Activated T-helper 2 cell treated with anti-CD3 and anti-CD28 coated beads, Interferon-gamma antibody, Interleukin-2, Interleukin-4, amounts not matched to agents 10 μg/mL and 5 μg/mL and 100 μg/mL, durations not matched to agents 14 hours and 24 hours and 36 hours (primary cell): ENCODE measurements around the gene SLCO2B1. TPM values are rescaled to one million over a fixed set of nuclear protein-coding genes. Genes with fewer than 3 reads are reported as not detected.

Experiments
- DNase-seq: peaks from one replicate; pipeline ENCODE4 v3.0.0; 2021; ENCODE audit warnings: low spot score
- H3K27ac Mint-ChIP-seq: one replicate; pipeline ENCODE4 v1.8.0; 2021; ENCODE audit warnings: mixed read lengths
- H3K27me3 Mint-ChIP-seq: one replicate; pipeline ENCODE4 v1.8.0; 2021; ENCODE audit warnings: low read depth, mixed read lengths
- H3K36me3 Mint-ChIP-seq: one replicate; pipeline ENCODE4 v1.8.0; 2021; ENCODE audit warnings: low read depth, mixed read lengths
- H3K4me1 Mint-ChIP-seq: one replicate; pipeline ENCODE4 v1.8.0; 2021; ENCODE audit warnings: low read depth, mixed read lengths
- H3K4me3 Mint-ChIP-seq: one replicate; pipeline ENCODE4 v1.8.0; 2021; ENCODE audit warnings: low read depth, mild to moderate bottlenecking, moderate library complexity, mixed read lengths
- H3K9me3 Mint-ChIP-seq: one replicate; pipeline ENCODE4 v1.8.0; 2021; ENCODE audit warnings: mixed read lengths
- intact Hi-C: fragments of 100-400 bp; cut with micrococcal nuclease; formaldehyde crosslinking; loops from one replicate; pipeline ENCODE4 v1.15.1; 2023
- total RNA-seq: library from RNA; stranded (reverse); gene quantifications from 2 replicates; pipeline ENCODE4 v1.2.3, GENCODE V29; 2022

Gene SLCO2B1
- total RNA-seq, 1 donor from 2014 or later, result not detected

- Mint-ChIP-seq H3K9me3 (no peaks in the 10 kb centered on the region), H3K36me3 (no peaks in the 10 kb centered on the region), H3K4me3 (no peak overlapping the region), H3K4me1 (no peaks in the 10 kb centered on the region), H3K27me3 (peaks cover 4% of the 10 kb centered on the region), H3K27ac (no peak overlapping the region)
- DNase-seq, result no peak
- intact Hi-C loops, result no loop called here
Measured at GRCh38 chr11:75194147-75194546, 43.2 kb downstream of the SLCO2B1 start.

GRCh38 chr11:75195167-75195962 lies 44.5 kb downstream of the SLCO2B1 start:
- H3K4me3 Mint-ChIP-seq, result no peak overlapping the region
- peaks cover 5% of the 10 kb centered on the region for H3K27me3 Mint-ChIP-seq

GRCh38 chr11:75196426-75196825 lies 45.5 kb downstream of the SLCO2B1 start:
- no peak for DNase-seq
- peaks cover 5% of the 10 kb centered on the region for H3K27me3 Mint-ChIP-seq
- no peak overlapping the region for H3K4me3 Mint-ChIP-seq
- no peaks in the 10 kb centered on the region for H3K36me3 Mint-ChIP-seq
- H3K27ac Mint-ChIP-seq, result no peak overlapping the region
- H3K9me3 Mint-ChIP-seq, result no peaks in the 10 kb centered on the region
- intact Hi-C loops, result no loop called here
- no peaks in the 10 kb centered on the region for H3K4me1 Mint-ChIP-seq

More at GRCh38 chr11:75195167-75195962, 44.5 kb downstream of the SLCO2B1 start:
- H3K4me1 Mint-ChIP-seq, result no peaks in the 10 kb centered on the region
- H3K9me3 Mint-ChIP-seq, result no peaks in the 10 kb centered on the region
- no peak for DNase-seq
- H3K36me3 Mint-ChIP-seq, result no peaks in the 10 kb centered on the region
- H3K27ac Mint-ChIP-seq, result no peak overlapping the region
- intact Hi-C loops, result no loop called here

- intact Hi-C loops, result no loop called here
- no peaks in the 10 kb centered on the region for H3K4me1 Mint-ChIP-seq
- H3K27me3 Mint-ChIP-seq, result peaks cover 11% of the 10 kb centered on the region
- no peak for DNase-seq
- no peaks in the 10 kb centered on the region for H3K36me3 Mint-ChIP-seq
- H3K27ac Mint-ChIP-seq, result no peak overlapping the region
- no peak overlapping the region for H3K4me3 Mint-ChIP-seq
- no peaks in the 10 kb centered on the region for H3K9me3 Mint-ChIP-seq
Measured at GRCh38 chr11:75197512-75198277, 46.8 kb downstream of the SLCO2B1 start.

DNA sequence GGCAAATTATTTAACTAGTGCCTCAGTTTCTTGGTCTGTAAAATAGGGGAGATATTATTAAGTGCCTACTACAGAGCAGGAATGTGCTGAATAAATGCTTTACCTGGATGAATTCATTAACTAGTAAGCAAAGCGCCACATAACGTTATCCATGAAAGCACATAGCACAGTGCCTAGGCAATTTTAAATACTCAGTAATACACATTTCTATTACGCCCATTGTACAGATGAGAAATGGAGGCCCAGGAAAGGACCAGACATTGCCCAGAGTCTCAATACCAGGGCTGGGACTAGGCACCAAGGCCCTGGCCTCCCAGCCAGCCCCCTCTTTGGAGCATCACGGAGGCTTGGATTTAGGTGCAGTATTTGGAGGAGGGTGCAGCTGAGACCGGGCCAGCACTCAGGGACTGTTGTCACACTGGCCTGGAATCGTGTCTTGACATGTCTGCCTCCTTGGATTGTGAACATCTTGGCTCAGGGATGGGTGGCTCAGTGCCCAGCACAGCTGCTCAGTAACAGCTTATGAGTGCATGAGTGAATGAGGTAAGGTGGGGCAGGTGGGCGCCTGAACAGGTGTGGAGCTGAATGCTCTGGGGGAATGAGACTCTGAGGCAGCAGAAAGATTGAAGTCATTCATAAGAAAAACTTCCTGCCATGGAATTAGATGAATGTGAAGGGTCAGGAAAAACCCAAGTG lies 47.5 kb downstream of the SLCO2B1 start:
- no peaks in the 10 kb centered on the region for H3K9me3 Mint-ChIP-seq
- H3K27me3 Mint-ChIP-seq, result peaks cover 11% of the 10 kb centered on the region
- no peak for DNase-seq
- H3K36me3 Mint-ChIP-seq, result no peaks in the 10 kb centered on the region
- H3K4me1 Mint-ChIP-seq, result no peaks in the 10 kb centered on the region
- no peak overlapping the region for H3K27ac Mint-ChIP-seq
- intact Hi-C loops, result no loop called here
- no peak overlapping the region for H3K4me3 Mint-ChIP-seq

- H3K36me3 Mint-ChIP-seq, result no peaks in the 10 kb centered on the region
- intact Hi-C loops, result no loop called here
- DNase-seq, result no peak
- H3K27me3 Mint-ChIP-seq, result peaks cover 11% of the 10 kb centered on the region
- H3K4me3 Mint-ChIP-seq, result no peak overlapping the region
- no peaks in the 10 kb centered on the region for H3K9me3 Mint-ChIP-seq
- H3K27ac Mint-ChIP-seq, result no peak overlapping the region
- no peaks in the 10 kb centered on the region for H3K4me1 Mint-ChIP-seq
Measured at GRCh38 chr11:75199412-75199955, 48.6 kb downstream of the SLCO2B1 start.

DNA sequence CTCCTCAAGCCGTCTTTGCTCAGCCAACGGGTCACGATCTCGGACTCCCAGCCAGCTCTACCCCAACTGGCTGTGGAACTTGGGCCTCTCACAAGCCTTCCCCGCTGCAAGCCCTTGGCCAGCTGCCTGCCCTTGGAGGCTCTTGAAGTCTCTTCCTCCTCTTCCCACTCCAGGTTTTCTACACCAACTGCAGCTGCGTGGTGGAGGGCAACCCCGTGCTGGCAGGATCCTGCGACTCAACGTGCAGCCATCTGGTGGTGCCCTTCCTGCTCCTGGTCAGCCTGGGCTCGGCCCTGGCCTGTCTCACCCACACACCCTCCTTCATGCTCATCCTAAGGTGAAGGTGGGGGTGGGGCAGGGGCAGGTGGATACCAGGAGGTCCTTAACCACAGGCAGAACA lies 49.1 kb downstream of the SLCO2B1 start:
- no peak for DNase-seq
- no peaks in the 10 kb centered on the region for H3K9me3 Mint-ChIP-seq
- no peak overlapping the region for H3K4me3 Mint-ChIP-seq
- intact Hi-C loops, result no loop called here
- H3K27ac Mint-ChIP-seq, result no peak overlapping the region
- H3K27me3 Mint-ChIP-seq, result peaks cover 11% of the 10 kb centered on the region
- no peaks in the 10 kb centered on the region for H3K36me3 Mint-ChIP-seq
- H3K4me1 Mint-ChIP-seq, result no peaks in the 10 kb centered on the region

DNA sequence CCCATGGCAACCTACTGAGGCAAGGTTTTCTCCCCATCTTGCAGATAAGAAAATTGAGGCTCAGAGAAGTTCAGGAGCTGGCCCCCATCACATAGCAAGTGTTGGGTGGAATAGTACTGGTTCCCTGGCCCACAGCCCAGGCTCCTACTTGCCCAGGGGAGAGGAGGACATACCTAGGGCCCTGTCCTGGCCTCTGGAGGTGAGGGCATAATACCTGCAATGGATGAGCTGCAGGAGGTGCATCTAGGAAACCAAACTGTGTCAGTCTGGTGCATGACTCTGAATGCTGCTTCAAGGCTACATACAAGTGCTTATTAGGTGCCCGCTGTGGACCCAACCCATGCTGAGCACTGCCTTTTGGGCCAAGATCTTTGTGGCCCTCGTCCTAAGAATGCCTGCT lies 49.6 kb downstream of the SLCO2B1 start:
- Mint-ChIP-seq H3K4me1 (no peaks in the 10 kb centered on the region), H3K9me3 (no peaks in the 10 kb centered on the region), H3K27ac (no peak overlapping the region), H3K4me3 (no peak overlapping the region), H3K27me3 (peaks cover 11% of the 10 kb centered on the region), H3K36me3 (no peaks in the 10 kb centered on the region)
- intact Hi-C loops, result no loop called here
- no peak for DNase-seq

GRCh38 chr11:75201771-75202170 lies 50.9 kb downstream of the SLCO2B1 start:
- no peak for DNase-seq
- H3K36me3 Mint-ChIP-seq, result no peaks in the 10 kb centered on the region
- H3K27ac Mint-ChIP-seq, result no peak overlapping the region
- no peaks in the 10 kb centered on the region for H3K4me1 Mint-ChIP-seq
- no peaks in the 10 kb centered on the region for H3K9me3 Mint-ChIP-seq
- intact Hi-C loops, result no loop called here
- no peak overlapping the region for H3K4me3 Mint-ChIP-seq
- H3K27me3 Mint-ChIP-seq, result peaks cover 13% of the 10 kb centered on the region

DNA sequence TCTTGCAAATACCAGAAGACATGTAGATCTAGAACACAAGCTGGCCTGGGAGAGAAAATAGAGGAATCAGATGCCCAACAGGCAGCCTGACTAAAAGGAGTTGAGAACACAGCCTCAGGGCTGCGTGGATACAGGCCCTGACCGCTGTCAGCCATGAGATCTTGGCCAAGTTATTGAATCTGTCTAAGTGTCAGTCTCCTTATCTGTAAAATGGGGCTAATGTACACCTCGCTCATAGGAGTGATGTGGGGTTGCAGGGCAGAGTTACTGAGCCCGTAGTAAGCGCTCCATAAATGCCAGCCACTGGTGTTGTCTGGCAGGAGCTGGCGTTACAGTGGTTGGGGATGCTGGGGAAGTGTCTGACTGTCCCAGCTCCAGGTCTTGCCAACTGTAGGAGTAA lies 51.3 kb downstream of the SLCO2B1 start:
- Mint-ChIP-seq H3K4me1 (no peaks in the 10 kb centered on the region), H3K4me3 (no peak overlapping the region), H3K27me3 (peaks cover 16% of the 10 kb centered on the region), H3K9me3 (no peaks in the 10 kb centered on the region), H3K27ac (no peak overlapping the region), H3K36me3 (no peaks in the 10 kb centered on the region)
- DNase-seq, result no peak
- intact Hi-C loops, result no loop called here

DNA sequence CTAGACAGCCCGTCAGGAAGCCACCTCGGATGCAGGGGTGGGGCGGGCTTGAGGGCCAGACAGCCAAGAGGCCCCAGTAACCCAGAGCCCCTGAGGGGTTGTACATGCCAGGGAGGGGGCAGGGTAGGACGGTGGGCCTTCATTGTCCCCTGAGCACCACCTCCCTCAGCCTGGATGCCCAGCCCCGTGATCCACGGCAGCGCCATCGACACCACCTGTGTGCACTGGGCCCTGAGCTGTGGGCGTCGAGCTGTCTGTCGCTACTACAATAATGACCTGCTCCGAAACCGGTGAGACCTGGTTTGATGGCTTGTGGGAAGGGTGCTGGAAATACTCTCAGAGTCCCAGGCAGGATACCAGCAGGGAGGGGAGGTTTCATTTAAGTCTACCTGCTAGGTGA lies 52.2 kb downstream of the SLCO2B1 start:
- Mint-ChIP-seq H3K4me3 (no peak overlapping the region), H3K27me3 (peaks cover 18% of the 10 kb centered on the region), H3K4me1 (no peaks in the 10 kb centered on the region), H3K9me3 (no peaks in the 10 kb centered on the region), H3K36me3 (no peaks in the 10 kb centered on the region), H3K27ac (no peak overlapping the region)
- intact Hi-C loops, result no loop called here
- DNase-seq, result no peak

DNA sequence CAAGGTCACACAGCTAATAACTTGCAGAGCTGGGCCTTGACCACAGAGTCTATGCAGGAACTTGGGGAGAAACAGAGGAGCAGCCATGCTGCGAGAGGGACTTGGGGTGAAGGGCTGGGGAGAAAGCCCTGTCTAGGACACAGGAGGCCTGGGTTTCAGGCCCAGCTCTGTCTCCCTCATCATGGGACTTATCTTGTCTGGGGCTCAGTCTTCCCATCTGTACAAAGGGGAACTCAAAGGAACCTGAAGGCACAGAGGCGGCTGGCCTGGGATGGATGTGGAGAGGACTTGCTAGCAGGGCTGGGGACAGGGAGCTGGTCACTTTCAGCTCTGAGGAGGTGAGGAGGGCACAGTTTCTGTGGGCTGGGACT lies 52.7 kb downstream of the SLCO2B1 start:
- no peaks in the 10 kb centered on the region for H3K4me1 Mint-ChIP-seq
- no peak overlapping the region for H3K4me3 Mint-ChIP-seq
- no peak for DNase-seq
- H3K36me3 Mint-ChIP-seq, result no peaks in the 10 kb centered on the region
- H3K27me3 Mint-ChIP-seq, result peaks cover 18% of the 10 kb centered on the region
- intact Hi-C loops, result loop anchor here (2.0 kb wide), 1 partner anchor 45 kb away; no protein-coding TSS in a partner anchor
- no peaks in the 10 kb centered on the region for H3K9me3 Mint-ChIP-seq
- H3K27ac Mint-ChIP-seq, result no peak overlapping the region
